ENCODE data around the gene NAA80. TPM values are rescaled to one million over a fixed set of nuclear protein-coding genes. Genes with fewer than 3 reads are reported as not detected.

NAA80 gene
- total and polyA plus RNA-seq, 2 of the 8 experiments (the other 6 are each of a cell fraction or from before 2014, with no cell fraction given): 11.3 to 16.7 TPM

DNA sequence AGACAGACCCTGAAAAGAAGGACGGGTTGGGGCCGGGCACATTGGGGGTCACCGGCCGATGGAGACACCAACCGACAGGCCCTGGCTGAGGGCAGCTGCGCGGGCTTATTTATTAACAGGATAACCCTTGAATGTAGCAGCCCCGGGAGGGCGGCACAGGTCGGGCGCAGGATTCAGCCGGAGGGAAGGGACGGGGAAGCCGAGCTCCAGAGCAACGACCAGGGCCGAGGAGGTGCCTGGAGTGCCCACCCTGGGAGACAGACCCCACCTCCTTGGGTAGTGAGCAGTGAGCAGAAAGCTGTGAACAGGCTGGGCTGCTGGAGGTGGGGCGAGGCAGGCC, 22.5 kb downstream of the NAA80 start (continued):
- TF ChIP-seq CHD1 (IDR thresholded peaks at IDR 0.05; ENCODE audit: low read depth, low read length) (no peak), CTBP2 (IDR thresholded peaks at IDR 0.05; ENCODE audit: borderline replicate concordance, insufficient read depth, insufficient read length, low read length) (no peak)

Measured in H1 (cell line).